Breast epithelium (tissue), 4 donors: ENCODE measurements around the gene FCAR. TPM values are rescaled to one million over a fixed set of nuclear protein-coding genes. Genes with fewer than 3 reads are reported as not detected.
"Not testable (repeated sequence)": the region's sequence is repeated elsewhere in the genome, so short reads cannot be mapped to it uniquely, and the experiment has no call there.

ENCODE experiments used
- DNase-seq, 2 donors: peaks; one replicate each; pipeline ENCODE4 v3.0.0-alpha.2; 2019; ENCODE audit warnings: low spot score in 2 of 2
- H3K27ac ChIP-seq, 2 donors: fragments of 200-600 bp; sonication (generic) in 1 of 2; one replicate each; pipeline ENCODE4 v1.5.1; 2016 to 2019; ENCODE audit warnings: mild to moderate bottlenecking in 1 of 2
- H3K27me3 ChIP-seq, 2 donors: fragments of 200-600 bp; sonication (generic) in 1 of 2; one replicate each; pipeline versions ENCODE4 v1.5.1 to v1.6.0; 2017 to 2019; ENCODE audit warnings: control low read depth in 1 of 2, mild to moderate bottlenecking in 1 of 2
- H3K36me3 ChIP-seq: fragments of 200-600 bp; one replicate; pipeline ENCODE4 v1.5.1; 2019
- H3K4me1 ChIP-seq, 2 donors: fragments of 200-600 bp; sonication (generic); one replicate each; pipeline ENCODE4 v1.5.1; 2016 to 2019; ENCODE audit warnings: control low read depth in 1 of 2
- H3K4me3 ChIP-seq, 3 donors: fragments of 200-600 bp; sonication (generic); 1 replicate in 2 of 3; 2 replicates in 1 of 3; pipeline ENCODE4 v1.5.1; 2016 to 2019; ENCODE audit warnings: mild to moderate bottlenecking in 3 of 3, moderate library complexity in 2 of 3
- H3K9me3 ChIP-seq, 2 donors: fragments of 200-600 bp; sonication (generic) in 1 of 2; one replicate each; pipeline ENCODE4 v1.5.1; 2016 to 2019; ENCODE audit warnings: control low read depth in 1 of 2
- CTCF ChIP-seq, 3 donors: fragments of 450-650 bp; IDR thresholded peaks; one replicate each; pipeline ENCODE4 v1.5.1; 2016 to 2017; ENCODE audit warnings: antibody characterized with exemption in 3 of 3, mild to moderate bottlenecking in 3 of 3, moderate library complexity in 3 of 3
- POLR2A ChIP-seq: fragments of 450-650 bp; IDR thresholded peaks from one replicate; pipeline ENCODE4 v1.6.1; 2016; ENCODE audit warnings: antibody characterized with exemption, mild to moderate bottlenecking, moderate library complexity
- POLR2AphosphoS5 ChIP-seq, 3 donors: sonication (generic); formaldehyde crosslinking; IDR thresholded peaks; one replicate each; pipeline ENCODE4 v1.6.1; 2017; ENCODE audit warnings: antibody characterized with exemption in 3 of 3
- intact Hi-C: fragments of 100-400 bp; cut with DNase I; formaldehyde crosslinking; loops from one replicate; pipeline ENCODE4 v1.15.1; 2023; ENCODE audit warnings: low total_unique reads
- total RNA-seq, 3 donors: library from RNA; depleted of rRNA; stranded (reverse); fragments of >200 nt; gene quantifications; one replicate each; pipeline ENCODE4 v1.1.0, GENCODE V29; 2016

Gene FCAR
- total RNA-seq, 3 donors from 2014 or later, result 0.66 to 2.4 (median 1.3) TPM

GRCh38 chr19:54921082-54921481, 47.0 kb downstream of the FCAR start:
- no peak overlapping the region for H3K27ac ChIP-seq
- no peaks in the 10 kb centered on the region for H3K36me3 ChIP-seq
- intact Hi-C loops, result no loop called here
- no peak for TF ChIP-seq POLR2AphosphoS5 (IDR thresholded peaks at IDR 0.05)
- TF ChIP-seq POLR2A, result no peak
- TF ChIP-seq CTCF (IDR thresholded peaks at IDR 0.05), result no peak
- no peak overlapping the region for H3K4me3 ChIP-seq
- DNase-seq, result no peak
- H3K4me1 ChIP-seq, result no peaks in the 10 kb centered on the region
- H3K9me3 ChIP-seq, result no peaks in the 10 kb centered on the region
- peaks cover 0 to 14% of the 10 kb centered on the region in 2 donors for H3K27me3 ChIP-seq

GRCh38 chr19:54923276-54923675, 49.2 kb downstream of the FCAR start:
- no peak for TF ChIP-seq POLR2AphosphoS5 (IDR thresholded peaks at IDR 0.05)
- no peak for TF ChIP-seq POLR2A
- no peak for TF ChIP-seq CTCF (IDR thresholded peaks at IDR 0.05)
- no peak overlapping the region for H3K4me3 ChIP-seq
- no peak overlapping the region for H3K27ac ChIP-seq
- peaks cover 7 to 9% of the 10 kb centered on the region in 2 donors for H3K9me3 ChIP-seq
- DNase-seq, result no peak
- H3K27me3 ChIP-seq, result peaks cover 0 to 12% of the 10 kb centered on the region in 2 donors
- intact Hi-C loops, result no loop called here
- no peaks in the 10 kb centered on the region for H3K36me3 ChIP-seq
- no peaks in the 10 kb centered on the region for H3K4me1 ChIP-seq

GRCh38 chr19:54928299-54928698, 54.3 kb downstream of the FCAR start:
- TF ChIP-seq CTCF (IDR thresholded peaks at IDR 0.05) (no peak), POLR2AphosphoS5 (IDR thresholded peaks at IDR 0.05) (no peak), POLR2A (no peak)
- intact Hi-C loops, result no loop called here
- no peak overlapping the region for H3K4me3 ChIP-seq

GRCh38 chr19:54937926-54938325, 63.9 kb downstream of the FCAR start:
- intact Hi-C loops, result no loop called here
- DNase-seq, result no peak
- TF ChIP-seq POLR2AphosphoS5 (IDR thresholded peaks at IDR 0.05) (no peak), CTCF (IDR thresholded peaks at IDR 0.05) (no peak), POLR2A (no peak)
- Histone ChIP-seq H3K4me3 (no peak overlapping the region), H3K27ac (no peak overlapping the region), H3K27me3 (peaks cover 0 to 13% of the 10 kb centered on the region in 2 donors), H3K9me3 (no peaks in the 10 kb centered on the region), H3K4me1 (no peaks in the 10 kb centered on the region), H3K36me3 (no peaks in the 10 kb centered on the region)

More at GRCh38 chr19:54928299-54928698, 54.3 kb downstream of the FCAR start:
- H3K27me3 ChIP-seq, result no peaks in the 10 kb centered on the region
- no peaks in the 10 kb centered on the region for H3K36me3 ChIP-seq
- no peaks in the 10 kb centered on the region for H3K4me1 ChIP-seq
- H3K9me3 ChIP-seq, result peaks cover 14 to 21% of the 10 kb centered on the region in 2 donors
- H3K27ac ChIP-seq, result no peak overlapping the region
- DNase-seq, result no peak

GRCh38 chr19:54938906-54939305, 64.9 kb downstream of the FCAR start:
- no peak for DNase-seq
- no peaks in the 10 kb centered on the region for H3K4me1 ChIP-seq
- no peaks in the 10 kb centered on the region for H3K36me3 ChIP-seq
- H3K9me3 ChIP-seq, result no peaks in the 10 kb centered on the region
- H3K4me3 ChIP-seq, result no peak overlapping the region
- no peak overlapping the region for H3K27ac ChIP-seq
- peaks cover 0 to 13% of the 10 kb centered on the region in 2 donors for H3K27me3 ChIP-seq
- TF ChIP-seq POLR2A (no peak), POLR2AphosphoS5 (IDR thresholded peaks at IDR 0.05) (no peak), CTCF (IDR thresholded peaks at IDR 0.05) (no peak)
- intact Hi-C loops, result no loop called here

GRCh38 chr19:54939538-54939937, 65.5 kb downstream of the FCAR start:
- DNase-seq, H3K27ac ChIP-seq, H3K4me3 ChIP-seq, H3K4me1 ChIP-seq, intact Hi-C loops, H3K9me3 ChIP-seq, H3K36me3 ChIP-seq: not testable (repeated sequence)
- peaks cover 0 to 13% of the 10 kb centered on the region in 2 donors for H3K27me3 ChIP-seq
